Measurements from ENCODE around the gene MYO15A.

Gene MYO15A

DNA sequence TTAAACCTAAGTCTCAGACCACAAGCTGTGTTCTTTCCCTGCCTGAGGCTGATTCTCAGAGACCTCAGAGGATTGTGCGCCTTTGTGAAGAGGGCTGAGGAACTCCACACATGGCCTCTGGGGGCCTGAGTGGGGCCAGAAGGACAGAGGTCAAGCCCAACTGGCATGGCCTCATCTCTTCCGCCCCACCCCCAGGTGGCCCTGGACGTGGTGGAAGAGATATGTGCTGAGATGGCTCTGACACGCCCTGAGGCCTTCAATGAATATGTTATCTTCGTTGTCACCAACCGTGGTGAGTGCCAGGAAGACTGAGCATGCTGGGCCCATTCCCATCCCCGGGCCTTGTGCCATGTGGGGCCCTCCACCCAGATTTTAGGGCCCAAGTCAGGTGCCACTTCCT, 55.0 kb downstream of the MYO15A start:
- no peak overlapping the region for H3K4me3 ChIP-seq (ENCODE audit: low read depth in 1 of 5, low read length in 5 of 5)
- no peak overlapping the region for H3K27ac ChIP-seq (ENCODE audit: low read depth, low read length)

DNA sequence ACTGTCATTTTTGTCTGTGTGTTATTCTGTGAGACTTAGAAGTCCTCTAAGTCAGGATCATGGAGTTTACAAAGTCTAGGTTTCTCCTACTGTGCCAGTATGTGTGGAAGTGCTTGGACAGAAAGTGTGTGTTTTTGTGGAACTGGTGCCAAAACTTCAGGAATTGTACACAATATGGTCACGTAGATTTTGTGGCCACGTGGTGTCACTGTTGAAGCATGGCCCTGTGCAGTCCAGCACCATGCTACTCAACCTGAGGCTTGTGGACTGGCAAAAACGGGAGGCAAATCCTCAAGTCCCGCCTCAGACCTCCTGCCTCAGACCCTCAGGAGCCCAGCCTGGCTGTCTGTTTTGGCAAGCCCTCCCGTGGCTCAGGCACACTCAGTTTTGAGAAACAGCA, 58.3 kb downstream of the MYO15A start:
- Histone ChIP-seq H3K27ac (ENCODE audit: low read depth, low read length) (no peak overlapping the region), H3K4me1 (ENCODE audit: control insufficient read depth in 5 of 5, insufficient read depth in 5 of 5, low read length in 5 of 5) (peaks cover 0 to 4% (median 0%) of the 10 kb centered on the region in 5 donors), H3K27me3 (ENCODE audit: control insufficient read depth in 5 of 5, insufficient read depth in 4 of 5, low read length in 5 of 5) (no peaks in the 10 kb centered on the region), H3K9me3 (ENCODE audit: control insufficient read depth in 5 of 5, low read length in 5 of 5) (peaks cover 0 to 6% (median 6%) of the 10 kb centered on the region in 5 donors), H3K9ac (ENCODE audit: low read length in 5 of 5) (no peak overlapping the region), H3K4me3 (ENCODE audit: low read depth in 1 of 5, low read length in 5 of 5) (no peak overlapping the region), H3K36me3 (ENCODE audit: control insufficient read depth in 5 of 5, insufficient read depth in 5 of 5, low read length in 5 of 5) (no peaks in the 10 kb centered on the region)

More for the DNA sequence above, 55.0 kb downstream of the MYO15A start:
- no peak overlapping the region for H3K9ac ChIP-seq (ENCODE audit: low read length in 5 of 5)
- peaks cover 0 to 6% (median 6%) of the 10 kb centered on the region in 5 donors for H3K9me3 ChIP-seq (ENCODE audit: control insufficient read depth in 5 of 5, low read length in 5 of 5)
- H3K4me1 ChIP-seq (ENCODE audit: control insufficient read depth in 5 of 5, insufficient read depth in 5 of 5, low read length in 5 of 5) = peaks cover 0 to 7% (median 4%) of the 10 kb centered on the region in 5 donors
- no peaks in the 10 kb centered on the region for H3K36me3 ChIP-seq (ENCODE audit: control insufficient read depth in 5 of 5, insufficient read depth in 5 of 5, low read length in 5 of 5)
- H3K27me3 ChIP-seq (ENCODE audit: control insufficient read depth in 5 of 5, insufficient read depth in 4 of 5, low read length in 5 of 5) = peaks cover 0 to 2% (median 0%) of the 10 kb centered on the region in 5 donors

DNA sequence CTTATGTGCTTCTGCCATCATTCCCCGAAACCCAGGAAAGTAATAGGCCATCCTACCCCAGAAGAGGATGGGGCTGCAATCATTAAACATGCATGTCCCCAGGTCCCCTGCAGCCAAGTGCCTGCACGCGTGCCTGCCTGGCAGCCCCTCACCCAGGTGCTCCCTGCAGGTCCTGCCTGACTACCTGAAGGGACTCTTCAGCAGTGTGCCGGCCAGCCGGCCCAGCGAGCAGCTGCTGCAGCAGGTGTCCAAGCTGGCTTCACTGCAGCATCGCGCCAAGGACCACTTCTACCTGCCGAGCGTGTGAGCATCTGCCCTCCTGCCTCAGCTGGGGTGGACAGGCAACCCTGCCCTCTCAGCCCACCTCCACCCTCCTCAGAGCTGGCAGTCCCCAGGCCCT, 58.9 kb downstream of the MYO15A start:
- no peaks in the 10 kb centered on the region for H3K36me3 ChIP-seq (ENCODE audit: control insufficient read depth in 5 of 5, insufficient read depth in 5 of 5, low read length in 5 of 5)
- no peak overlapping the region for H3K9ac ChIP-seq (ENCODE audit: low read length in 5 of 5)
- no peaks in the 10 kb centered on the region for H3K27me3 ChIP-seq (ENCODE audit: control insufficient read depth in 5 of 5, insufficient read depth in 4 of 5, low read length in 5 of 5)
- peaks cover 0 to 4% (median 0%) of the 10 kb centered on the region in 5 donors for H3K4me1 ChIP-seq (ENCODE audit: control insufficient read depth in 5 of 5, insufficient read depth in 5 of 5, low read length in 5 of 5)
- no peak overlapping the region for H3K4me3 ChIP-seq (ENCODE audit: low read depth in 1 of 5, low read length in 5 of 5)
- H3K27ac ChIP-seq (ENCODE audit: low read depth, low read length) = no peak overlapping the region
- H3K9me3 ChIP-seq (ENCODE audit: control insufficient read depth in 5 of 5, low read length in 5 of 5) = peaks cover 0 to 6% (median 6%) of the 10 kb centered on the region in 5 donors

DNA sequence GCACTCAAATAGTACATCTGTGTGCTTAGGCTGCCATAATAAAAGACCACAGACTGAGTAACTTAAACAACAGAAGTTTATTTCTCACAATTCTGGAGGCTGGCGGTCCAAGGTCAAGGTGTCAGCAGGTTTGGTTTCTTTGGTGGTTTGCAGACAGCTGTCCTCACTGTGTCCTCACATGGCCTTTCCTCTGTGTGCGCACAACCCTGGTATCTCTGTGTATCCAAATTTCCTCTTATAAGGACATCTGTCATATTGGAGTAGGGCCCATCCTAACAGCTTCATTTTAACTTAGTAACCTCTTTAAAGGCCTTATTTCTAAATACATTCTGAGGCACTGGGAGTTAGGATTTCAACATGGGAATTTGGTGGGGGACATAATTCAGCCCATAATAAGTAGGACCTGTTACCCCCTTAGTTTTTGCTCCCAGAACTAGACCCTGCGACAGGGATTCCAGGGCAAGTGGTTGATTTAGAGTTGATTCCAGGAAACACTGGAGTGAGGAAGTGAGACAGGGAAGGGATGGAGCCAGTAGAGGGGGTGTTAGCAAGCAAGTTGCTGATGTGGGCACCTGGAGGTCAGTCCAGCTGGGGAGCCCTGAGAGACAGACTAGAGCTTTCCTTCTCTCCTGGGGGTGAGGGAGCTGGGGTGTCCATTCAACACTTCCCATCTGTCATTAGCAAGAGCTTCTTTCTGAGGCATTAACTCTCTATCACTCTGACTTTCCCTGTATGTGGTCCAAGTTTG, 64.1 kb downstream of the MYO15A start:
- H3K4me1 ChIP-seq (ENCODE audit: control insufficient read depth in 5 of 5, insufficient read depth in 5 of 5, low read length in 5 of 5) = peaks cover 0 to 7% (median 1%) of the 10 kb centered on the region in 5 donors
- no peak overlapping the region for H3K9ac ChIP-seq (ENCODE audit: low read length in 5 of 5)
- no peaks in the 10 kb centered on the region for H3K36me3 ChIP-seq (ENCODE audit: control insufficient read depth in 5 of 5, insufficient read depth in 5 of 5, low read length in 5 of 5)
- no peaks in the 10 kb centered on the region for H3K9me3 ChIP-seq (ENCODE audit: control insufficient read depth in 5 of 5, low read length in 5 of 5)
- H3K27ac ChIP-seq (ENCODE audit: low read depth, low read length) = no peak overlapping the region
- no peaks in the 10 kb centered on the region for H3K27me3 ChIP-seq (ENCODE audit: control insufficient read depth in 5 of 5, insufficient read depth in 4 of 5, low read length in 5 of 5)
- no peak overlapping the region for H3K4me3 ChIP-seq (ENCODE audit: low read depth in 1 of 5, low read length in 5 of 5)

DNA sequence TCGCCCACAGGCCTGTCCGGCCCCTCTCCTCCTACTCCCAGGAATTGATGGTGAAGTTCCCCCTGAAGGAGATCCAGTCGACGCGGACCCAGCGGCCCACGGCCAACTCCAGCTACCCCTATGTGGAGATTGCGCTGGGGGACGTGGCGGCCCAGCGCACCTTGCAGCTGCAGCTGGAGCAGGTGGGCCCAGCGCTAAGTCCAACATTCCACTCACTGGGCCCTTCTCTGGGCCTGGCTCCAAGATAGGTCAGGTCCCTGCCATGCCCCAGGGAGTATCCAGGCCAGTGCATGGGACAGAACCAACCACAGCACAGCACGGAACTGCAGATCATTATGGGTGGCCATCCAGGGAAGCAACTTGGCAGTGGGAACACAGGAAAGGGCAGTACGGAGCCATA, 65.2 kb downstream of the MYO15A start:
- H3K4me1 ChIP-seq (ENCODE audit: control insufficient read depth in 5 of 5, insufficient read depth in 5 of 5, low read length in 5 of 5) = peaks cover 0 to 7% (median 1%) of the 10 kb centered on the region in 5 donors
- H3K27ac ChIP-seq (ENCODE audit: low read depth, low read length) = no peak overlapping the region
- no peak overlapping the region for H3K4me3 ChIP-seq (ENCODE audit: low read depth in 1 of 5, low read length in 5 of 5)
- no peaks in the 10 kb centered on the region for H3K36me3 ChIP-seq (ENCODE audit: control insufficient read depth in 5 of 5, insufficient read depth in 5 of 5, low read length in 5 of 5)
- no peaks in the 10 kb centered on the region for H3K27me3 ChIP-seq (ENCODE audit: control insufficient read depth in 5 of 5, insufficient read depth in 4 of 5, low read length in 5 of 5)
- H3K9ac ChIP-seq (ENCODE audit: low read length in 5 of 5) = no peak overlapping the region
- no peaks in the 10 kb centered on the region for H3K9me3 ChIP-seq (ENCODE audit: control insufficient read depth in 5 of 5, low read length in 5 of 5)

DNA sequence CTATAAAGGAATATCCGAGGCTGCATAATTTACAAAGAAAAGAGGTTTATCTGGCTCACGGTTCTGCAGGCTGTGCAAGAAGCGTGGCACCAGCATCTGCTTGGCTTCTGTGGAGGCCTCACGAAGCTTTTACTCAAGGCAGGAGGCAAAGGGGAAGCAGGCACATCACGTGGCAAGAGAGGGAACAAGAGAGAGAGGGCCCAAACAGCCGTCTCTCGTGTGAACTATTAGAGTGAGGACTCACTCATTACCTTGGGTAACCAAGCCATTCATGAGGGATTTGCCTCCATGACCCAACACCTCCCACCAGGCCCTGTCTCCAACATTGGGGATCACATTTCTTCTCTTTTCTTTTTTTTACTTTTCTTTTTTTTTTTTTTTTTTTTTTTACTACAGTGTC, 67.6 kb downstream of the MYO15A start:
- Histone ChIP-seq H3K36me3 (ENCODE audit: control insufficient read depth in 5 of 5, insufficient read depth in 5 of 5, low read length in 5 of 5) (no peaks in the 10 kb centered on the region), H3K4me1 (ENCODE audit: control insufficient read depth in 5 of 5, insufficient read depth in 5 of 5, low read length in 5 of 5) (peaks cover 0 to 7% (median 1%) of the 10 kb centered on the region in 5 donors), H3K9ac (ENCODE audit: low read length in 5 of 5) (no peak overlapping the region), H3K9me3 (ENCODE audit: control insufficient read depth in 5 of 5, low read length in 5 of 5) (no peaks in the 10 kb centered on the region), H3K4me3 (ENCODE audit: low read depth in 1 of 5, low read length in 5 of 5) (no peak overlapping the region), H3K27me3 (ENCODE audit: control insufficient read depth in 5 of 5, insufficient read depth in 4 of 5, low read length in 5 of 5) (no peaks in the 10 kb centered on the region), H3K27ac (ENCODE audit: low read depth, low read length) (no peak overlapping the region)

DNA sequence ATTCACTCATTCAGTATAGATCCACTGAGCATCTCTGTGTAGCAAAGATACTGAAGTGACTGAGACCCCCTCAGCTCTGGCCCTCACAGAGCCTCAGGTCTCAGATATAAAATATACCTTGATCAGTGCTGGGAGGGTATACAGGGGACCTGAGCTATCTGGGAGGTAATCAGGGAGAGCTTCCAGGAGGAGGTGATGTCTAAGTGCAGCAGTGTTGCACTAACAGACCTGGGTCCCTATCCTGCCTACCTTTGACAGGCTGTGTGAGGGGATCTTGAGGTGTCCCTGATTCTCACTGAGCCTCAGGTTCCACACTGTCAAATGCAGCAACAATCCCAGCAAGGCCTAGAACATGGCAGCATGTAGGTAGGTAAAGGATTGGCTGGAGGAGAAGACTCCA, 68.6 kb downstream of the MYO15A start:
- Histone ChIP-seq H3K9ac (ENCODE audit: low read length in 5 of 5) (no peak overlapping the region), H3K27me3 (ENCODE audit: control insufficient read depth in 5 of 5, insufficient read depth in 4 of 5, low read length in 5 of 5) (no peaks in the 10 kb centered on the region), H3K36me3 (ENCODE audit: control insufficient read depth in 5 of 5, insufficient read depth in 5 of 5, low read length in 5 of 5) (no peaks in the 10 kb centered on the region), H3K4me1 (ENCODE audit: control insufficient read depth in 5 of 5, insufficient read depth in 5 of 5, low read length in 5 of 5) (peaks cover 1 to 10% (median 2%) of the 10 kb centered on the region in 5 donors), H3K27ac (ENCODE audit: low read depth, low read length) (no peak overlapping the region), H3K4me3 (ENCODE audit: low read depth in 1 of 5, low read length in 5 of 5) (no peak overlapping the region), H3K9me3 (ENCODE audit: control insufficient read depth in 5 of 5, low read length in 5 of 5) (no peaks in the 10 kb centered on the region)

DNA sequence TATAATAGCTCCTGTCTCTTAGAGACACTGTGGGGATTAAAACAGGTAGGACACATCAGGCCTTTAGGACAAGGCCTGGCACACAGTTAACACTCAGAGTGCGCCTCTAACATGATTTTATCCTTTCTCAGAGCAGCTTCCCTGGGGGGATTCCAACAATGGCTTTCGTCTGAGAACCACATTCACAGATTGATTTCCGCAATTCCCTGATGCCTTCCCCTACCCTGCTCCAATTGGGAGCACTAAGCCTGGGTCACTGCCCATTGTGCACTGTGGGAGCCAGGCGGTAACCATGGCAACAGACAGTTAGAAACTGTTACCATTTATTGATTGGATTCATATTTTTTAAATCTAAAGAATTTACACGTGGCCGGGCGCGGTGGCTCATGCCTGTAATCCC, 69.2 kb downstream of the MYO15A start:
- H3K36me3 ChIP-seq (ENCODE audit: control insufficient read depth in 5 of 5, insufficient read depth in 5 of 5, low read length in 5 of 5) = no peaks in the 10 kb centered on the region
- H3K4me3 ChIP-seq (ENCODE audit: low read depth in 1 of 5, low read length in 5 of 5) = no peak overlapping the region
- no peak overlapping the region for H3K27ac ChIP-seq (ENCODE audit: low read depth, low read length)
- no peaks in the 10 kb centered on the region for H3K9me3 ChIP-seq (ENCODE audit: control insufficient read depth in 5 of 5, low read length in 5 of 5)
- no peak overlapping the region for H3K9ac ChIP-seq (ENCODE audit: low read length in 5 of 5)
- H3K27me3 ChIP-seq (ENCODE audit: control insufficient read depth in 5 of 5, insufficient read depth in 4 of 5, low read length in 5 of 5) = no peaks in the 10 kb centered on the region
- H3K4me1 ChIP-seq (ENCODE audit: control insufficient read depth in 5 of 5, insufficient read depth in 5 of 5, low read length in 5 of 5) = peaks cover 1 to 16% (median 8%) of the 10 kb centered on the region in 5 donors

DNA sequence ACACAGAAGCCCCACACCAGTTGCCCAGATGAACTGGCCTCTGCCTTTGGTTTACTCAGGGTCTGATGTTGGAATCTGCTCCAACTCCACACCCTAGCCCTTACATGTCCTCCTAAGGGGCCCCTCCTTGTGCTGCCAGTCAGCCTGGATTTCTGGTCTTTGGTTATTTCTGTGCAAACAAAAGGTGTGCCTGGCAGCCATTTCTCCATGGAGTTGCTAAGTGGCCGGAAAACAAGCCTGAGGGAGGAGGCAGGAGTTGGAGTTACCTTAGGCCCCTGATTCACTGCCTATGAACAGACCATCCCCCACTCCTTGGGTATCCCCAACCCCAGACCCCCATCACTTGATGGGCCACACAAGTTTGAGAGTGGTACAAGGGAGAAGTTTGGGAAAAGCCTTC, 70.6 kb downstream of the MYO15A start:
- H3K27me3 ChIP-seq (ENCODE audit: control insufficient read depth in 5 of 5, insufficient read depth in 4 of 5, low read length in 5 of 5) = no peaks in the 10 kb centered on the region
- H3K4me1 ChIP-seq (ENCODE audit: control insufficient read depth in 5 of 5, insufficient read depth in 5 of 5, low read length in 5 of 5) = peaks cover 1 to 18% (median 9%) of the 10 kb centered on the region in 5 donors
- H3K9ac ChIP-seq (ENCODE audit: low read length in 5 of 5) = no peak overlapping the region

DNA sequence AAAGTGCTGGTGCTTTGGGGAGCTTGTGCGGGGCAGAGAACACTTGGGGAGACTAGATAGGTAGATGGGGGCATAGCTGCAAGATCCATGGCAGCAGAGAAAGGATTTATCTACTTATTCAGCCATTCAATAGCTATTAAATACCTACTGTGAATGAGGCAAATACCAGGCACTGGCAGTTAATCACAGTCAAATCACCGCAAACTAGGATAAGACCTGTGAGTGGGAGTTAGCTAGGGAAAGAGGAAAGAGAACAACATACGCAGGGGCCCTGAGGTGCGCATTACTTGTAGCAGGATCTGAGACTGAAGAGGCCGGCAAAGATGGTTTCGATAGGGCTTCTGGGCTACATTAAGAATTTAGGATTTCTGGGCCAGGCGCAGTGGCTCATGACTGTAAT, 71.2 kb downstream of the MYO15A start:
- no peak overlapping the region for H3K4me3 ChIP-seq (ENCODE audit: low read depth in 1 of 5, low read length in 5 of 5)
- no peak overlapping the region for H3K9ac ChIP-seq (ENCODE audit: low read length in 5 of 5)
- no peaks in the 10 kb centered on the region for H3K27me3 ChIP-seq (ENCODE audit: control insufficient read depth in 5 of 5, insufficient read depth in 4 of 5, low read length in 5 of 5)
- H3K9me3 ChIP-seq (ENCODE audit: control insufficient read depth in 5 of 5, low read length in 5 of 5) = no peaks in the 10 kb centered on the region
- H3K36me3 ChIP-seq (ENCODE audit: control insufficient read depth in 5 of 5, insufficient read depth in 5 of 5, low read length in 5 of 5) = no peaks in the 10 kb centered on the region
- peaks cover 1 to 23% (median 14%) of the 10 kb centered on the region in 5 donors for H3K4me1 ChIP-seq (ENCODE audit: control insufficient read depth in 5 of 5, insufficient read depth in 5 of 5, low read length in 5 of 5)
- no peak overlapping the region for H3K27ac ChIP-seq (ENCODE audit: low read depth, low read length)

More for the DNA sequence above, 70.6 kb downstream of the MYO15A start:
- Histone ChIP-seq H3K9me3 (ENCODE audit: control insufficient read depth in 5 of 5, low read length in 5 of 5) (no peaks in the 10 kb centered on the region), H3K4me3 (ENCODE audit: low read depth in 1 of 5, low read length in 5 of 5) (no peak overlapping the region), H3K36me3 (ENCODE audit: control insufficient read depth in 5 of 5, insufficient read depth in 5 of 5, low read length in 5 of 5) (no peaks in the 10 kb centered on the region), H3K27ac (ENCODE audit: low read depth, low read length) (no peak overlapping the region)
